Measurements from ENCODE around the gene CSNK2A3. TPM values are rescaled to one million over a fixed set of nuclear protein-coding genes. Genes with fewer than 3 reads are reported as not detected.

The CSNK2A3 gene
- polyA plus RNA-seq, 1 donor (not counting 4 experiments of a cell fraction or from before 2014, with no cell fraction given): 2.6 TPM

DNA sequence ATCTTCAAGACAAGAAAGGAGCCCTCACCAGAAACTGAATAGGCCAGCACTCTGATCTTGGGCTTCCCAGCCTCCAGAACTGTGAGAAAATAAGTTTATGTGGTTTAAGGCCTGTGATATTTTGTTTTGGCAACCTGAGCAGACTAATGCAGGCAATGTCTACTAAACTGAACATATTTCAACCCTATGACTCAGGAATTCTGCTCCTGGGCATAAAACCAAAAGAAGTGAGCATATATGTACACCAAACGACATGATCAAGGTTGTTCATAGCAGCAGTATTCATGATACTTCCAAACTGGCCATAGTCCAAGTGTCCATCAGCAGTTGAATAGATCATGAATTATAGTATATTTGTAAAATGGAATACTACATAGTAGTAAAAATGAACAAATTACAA is 29.0 kb downstream of the CSNK2A3 start:
- TF ChIP-seq EZH2 (IDR thresholded peaks at IDR 0.05; ENCODE audit: low read length): no peak
- TF ChIP-seq, protein P1, sequence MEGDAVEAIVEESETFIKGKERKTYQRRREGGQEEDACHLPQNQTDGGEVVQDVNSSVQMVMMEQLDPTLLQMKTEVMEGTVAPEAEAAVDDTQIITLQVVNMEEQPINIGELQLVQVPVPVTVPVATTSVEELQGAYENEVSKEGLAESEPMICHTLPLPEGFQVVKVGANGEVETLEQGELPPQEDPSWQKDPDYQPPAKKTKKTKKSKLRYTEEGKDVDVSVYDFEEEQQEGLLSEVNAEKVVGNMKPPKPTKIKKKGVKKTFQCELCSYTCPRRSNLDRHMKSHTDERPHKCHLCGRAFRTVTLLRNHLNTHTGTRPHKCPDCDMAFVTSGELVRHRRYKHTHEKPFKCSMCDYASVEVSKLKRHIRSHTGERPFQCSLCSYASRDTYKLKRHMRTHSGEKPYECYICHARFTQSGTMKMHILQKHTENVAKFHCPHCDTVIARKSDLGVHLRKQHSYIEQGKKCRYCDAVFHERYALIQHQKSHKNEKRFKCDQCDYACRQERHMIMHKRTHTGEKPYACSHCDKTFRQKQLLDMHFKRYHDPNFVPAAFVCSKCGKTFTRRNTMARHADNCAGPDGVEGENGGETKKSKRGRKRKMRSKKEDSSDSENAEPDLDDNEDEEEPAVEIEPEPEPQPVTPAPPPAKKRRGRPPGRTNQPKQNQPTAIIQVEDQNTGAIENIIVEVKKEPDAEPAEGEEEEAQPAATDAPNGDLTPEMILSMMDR (optimal IDR thresholded peaks at IDR 0.05 in 1 of 3, IDR thresholded peaks at IDR 0.05 in 1 of 3, conservative IDR thresholded peaks at IDR 0.05 in 1 of 3; ENCODE audit: extremely low read depth in 1 of 3, insufficient read depth in 2 of 3, low read length in 3 of 3): no peak

DNA sequence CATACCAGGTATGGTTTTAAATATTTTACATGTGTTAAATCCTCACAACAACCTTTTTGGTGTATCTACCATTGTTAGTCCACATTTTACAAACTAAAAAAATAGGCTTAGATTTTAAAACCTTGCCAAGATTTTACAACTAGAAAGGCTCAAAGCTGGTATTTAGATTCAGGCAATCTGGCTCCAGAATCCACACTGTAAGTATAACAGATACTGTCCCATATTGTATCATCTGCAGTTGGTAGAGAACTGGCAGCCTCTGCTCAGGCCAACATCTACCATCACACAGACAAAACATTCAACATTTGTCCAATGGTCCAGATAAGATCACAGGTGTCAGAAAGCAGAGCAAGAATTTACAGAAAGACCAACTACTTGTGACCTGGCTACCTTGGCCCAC is 30.9 kb downstream of the CSNK2A3 start:
- H4K20me1 ChIP-seq (ENCODE audit: control insufficient read depth, extremely low read depth, insufficient read depth, low read length): no peaks in the 10 kb centered on the region
- no peaks in the 10 kb centered on the region for H3K9me3 ChIP-seq (ENCODE audit: control insufficient read depth, low read depth, low read length)
- no peak overlapping the region for H2AFZ ChIP-seq (ENCODE audit: control insufficient read depth, low read length)
- H3K79me2 ChIP-seq (ENCODE audit: control insufficient read depth, insufficient read depth, low read length): no peaks in the 10 kb centered on the region
- no peaks in the 10 kb centered on the region for H3K27me3 ChIP-seq (ENCODE audit: control insufficient read depth, extremely low read depth, insufficient read depth, low read length)
- no peak overlapping the region for H3K27ac ChIP-seq (ENCODE audit: control insufficient read depth, insufficient read depth, low read length)
- H3K4me1 ChIP-seq (ENCODE audit: control insufficient read depth, extremely low read depth, insufficient read depth, low read length): peaks cover 8% of the 10 kb centered on the region
- no peak overlapping the region for H3K9ac ChIP-seq (ENCODE audit: control insufficient read depth, extremely low read depth, insufficient read depth, low read length)
- FAIRE-seq (no peak), DNase-seq (ENCODE audit: low read depth, low spot score) (no peak)
- dilution Hi-C loops (cut with MboI; ENCODE audit: extremely low pct_ligation_motif_present, low sequenced_read_pairs): no loop called here
- H3K4me3 ChIP-seq (ENCODE audit: control insufficient read depth in 2 of 3, extremely low read depth in 1 of 3, insufficient read depth in 2 of 3, low read depth in 1 of 3, low read length in 3 of 3): no peak overlapping the region
- H3K4me2 ChIP-seq (ENCODE audit: control insufficient read depth, extremely low read depth, insufficient read depth, low read depth, low read length): no peak overlapping the region
- TF ChIP-seq EZH2 (IDR thresholded peaks at IDR 0.05; ENCODE audit: low read length): no peak
- TF ChIP-seq, protein P1 (optimal IDR thresholded peaks at IDR 0.05 in 1 of 3, IDR thresholded peaks at IDR 0.05 in 1 of 3, conservative IDR thresholded peaks at IDR 0.05 in 1 of 3; ENCODE audit: extremely low read depth in 1 of 3, insufficient read depth in 2 of 3, low read length in 3 of 3): no peak
- H3K36me3 ChIP-seq (ENCODE audit: control insufficient read depth in 2 of 2, extremely low read depth in 1 of 2, insufficient read depth in 2 of 2, low read length in 2 of 2): peaks cover 1 to 5% of the 10 kb centered on the region in 2 experiments
- H3K9me1 ChIP-seq (ENCODE audit: control insufficient read depth, extremely low read depth, insufficient read depth, low read length): no peaks in the 10 kb centered on the region

More for the DNA sequence above, 29.0 kb downstream of the CSNK2A3 start:
- Histone ChIP-seq H3K27ac (ENCODE audit: control insufficient read depth, insufficient read depth, low read length) (peak overlapping the region; percentile 27), H3K9ac (ENCODE audit: control insufficient read depth, extremely low read depth, insufficient read depth, low read length) (no peak overlapping the region), H4K20me1 (ENCODE audit: control insufficient read depth, extremely low read depth, insufficient read depth, low read length) (no peaks in the 10 kb centered on the region), H3K4me3 (ENCODE audit: control insufficient read depth in 2 of 3, extremely low read depth in 1 of 3, insufficient read depth in 2 of 3, low read depth in 1 of 3, low read length in 3 of 3) (no peak overlapping the region), H3K79me2 (ENCODE audit: control insufficient read depth, insufficient read depth, low read length) (no peaks in the 10 kb centered on the region), H2AFZ (ENCODE audit: control insufficient read depth, low read length) (no peak overlapping the region), H3K9me3 (ENCODE audit: control insufficient read depth, low read depth, low read length) (no peaks in the 10 kb centered on the region), H3K4me2 (ENCODE audit: control insufficient read depth, extremely low read depth, insufficient read depth, low read depth, low read length) (no peak overlapping the region), H3K27me3 (ENCODE audit: control insufficient read depth, extremely low read depth, insufficient read depth, low read length) (no peaks in the 10 kb centered on the region), H3K36me3 (ENCODE audit: control insufficient read depth in 2 of 2, extremely low read depth in 1 of 2, insufficient read depth in 2 of 2, low read length in 2 of 2) (peaks cover 1 to 12% of the 10 kb centered on the region in 2 experiments), H3K4me1 (ENCODE audit: control insufficient read depth, extremely low read depth, insufficient read depth, low read length) (peaks cover 4% of the 10 kb centered on the region), H3K9me1 (ENCODE audit: control insufficient read depth, extremely low read depth, insufficient read depth, low read length) (no peaks in the 10 kb centered on the region)
- no peak for DNase-seq (ENCODE audit: low read depth, low spot score)
- dilution Hi-C loops (cut with MboI; ENCODE audit: extremely low pct_ligation_motif_present, low sequenced_read_pairs): no loop called here
- no peak for FAIRE-seq

Data from keratinocyte (primary cell).